H9 (cell line): ENCODE data around the gene SELENOS. TPM values are rescaled to one million over a fixed set of nuclear protein-coding genes. Genes with fewer than 3 reads are reported as not detected.

Experiments used
- DNase-seq: peaks from one replicate; pipeline ENCODE4 v3.0.0-alpha.2; 2017
- H2AFZ ChIP-seq: one replicate; pipeline ENCODE4 v1.6.1; 2013; ENCODE audit warnings: mild to moderate bottlenecking, low read length, control low read depth, moderate library complexity
- H2AK5ac ChIP-seq: 2 replicates; pipeline ENCODE4 v1.6.1; 2013; ENCODE audit warnings: low read length, control low read depth, mixed read lengths; ENCODE audit not compliant: insufficient read length
- H2BK120ac ChIP-seq: one replicate; pipeline ENCODE4 v1.6.1; 2013; ENCODE audit warnings: low read depth, mild to moderate bottlenecking, low read length, control low read depth, inconsistent platforms; ENCODE audit not compliant: poor library complexity, severe bottlenecking
- H2BK12ac ChIP-seq: 2 replicates; pipeline ENCODE4 v1.6.1; 2013; ENCODE audit warnings: low read length, control low read depth, mixed read lengths, low read depth; ENCODE audit not compliant: insufficient read length
- H2BK15ac ChIP-seq: 2 replicates; pipeline ENCODE4 v1.6.1; 2013; ENCODE audit warnings: low read depth, low read length, control low read depth
- H2BK20ac ChIP-seq: one replicate; pipeline ENCODE4 v1.6.1; 2013; ENCODE audit warnings: low read depth, mild to moderate bottlenecking, low read length, control low read depth, inconsistent platforms; ENCODE audit not compliant: poor library complexity, severe bottlenecking
- H2BK5ac ChIP-seq: 2 replicates; pipeline ENCODE4 v1.6.1; 2013; ENCODE audit warnings: low read length, control low read depth, mixed read lengths; ENCODE audit not compliant: insufficient read length
- H3K14ac ChIP-seq: 2 replicates; pipeline ENCODE4 v1.6.1; 2013; ENCODE audit warnings: low read length, control low read depth; ENCODE audit not compliant: insufficient read depth
- H3K18ac ChIP-seq: 2 replicates; pipeline ENCODE4 v1.6.1; 2013; ENCODE audit warnings: low read depth, mild to moderate bottlenecking, mixed read lengths, low read length, control low read depth; ENCODE audit not compliant: insufficient read length
- H3K23ac ChIP-seq: 2 replicates; pipeline ENCODE4 v1.6.1; 2013; ENCODE audit warnings: low read length, control low read depth, mixed read lengths, low read depth; ENCODE audit not compliant: insufficient read length
- H3K23me2 ChIP-seq: 2 replicates; pipeline ENCODE4 v1.6.1; 2013; ENCODE audit warnings: low read depth, mild to moderate bottlenecking, mixed read lengths, low read length, control low read depth; ENCODE audit not compliant: insufficient read length, poor library complexity, severe bottlenecking
- H3K27ac ChIP-seq: 2 replicates; pipeline ENCODE4 v1.5.1; 2013; ENCODE audit warnings: low read length, control low read depth, mixed read lengths, low read depth; ENCODE audit not compliant: insufficient read length
- H3K27me3 ChIP-seq: 2 replicates; pipeline ENCODE4 v1.6.1; 2013; ENCODE audit warnings: low read length, control low read depth, inconsistent platforms; ENCODE audit not compliant: insufficient read depth
- H3K4ac ChIP-seq: 2 replicates; pipeline ENCODE4 v1.6.1; 2013; ENCODE audit warnings: low read depth, mild to moderate bottlenecking, control low read depth, inconsistent platforms, low read length, moderate library complexity
- H3K4me1 ChIP-seq: 2 replicates; pipeline ENCODE4 v1.6.1; 2013; ENCODE audit warnings: low read length, control low read depth, inconsistent platforms; ENCODE audit not compliant: insufficient read depth
- H3K4me2 ChIP-seq: 2 replicates; pipeline ENCODE4 v1.6.1; 2013; ENCODE audit warnings: low read length, control low read depth, mixed read lengths; ENCODE audit not compliant: insufficient read length, insufficient read depth
- H3K56ac ChIP-seq: 2 replicates; pipeline ENCODE4 v1.6.1; 2013; ENCODE audit warnings: low read depth, mild to moderate bottlenecking, mixed read lengths, low read length, control low read depth; ENCODE audit not compliant: insufficient read length
- H3K79me1 ChIP-seq: 2 replicates; pipeline ENCODE4 v1.6.1; 2013; ENCODE audit warnings: low read depth, mild to moderate bottlenecking, moderate library complexity, low read length, control low read depth, inconsistent platforms; ENCODE audit not compliant: insufficient read depth, poor library complexity, severe bottlenecking
- H3K79me2 ChIP-seq: 2 replicates; pipeline ENCODE4 v1.6.1; 2013; ENCODE audit warnings: low read length, control low read depth, inconsistent platforms; ENCODE audit not compliant: insufficient read depth
- H3K9ac ChIP-seq: 2 replicates; pipeline ENCODE4 v1.6.1; 2013; ENCODE audit warnings: low read length, control low read depth, mixed read lengths; ENCODE audit not compliant: insufficient read length; ENCODE audit errors: extremely low read depth
- H3K9me3 ChIP-seq: one replicate; pipeline ENCODE4 v1.6.1; 2013; ENCODE audit warnings: low read depth, low read length, inconsistent platforms; ENCODE audit not compliant: control insufficient read depth
- H3T11ph ChIP-seq: one replicate; pipeline ENCODE4 v1.6.1; 2013; ENCODE audit warnings: mild to moderate bottlenecking, low read length, control low read depth, inconsistent platforms
- H4K20me1 ChIP-seq: one replicate; pipeline ENCODE4 v1.6.1; 2013; ENCODE audit not compliant: control insufficient read depth, insufficient read length, insufficient read depth
- H4K5ac ChIP-seq: 2 replicates; pipeline ENCODE4 v1.6.1; 2013; ENCODE audit warnings: low read depth, mild to moderate bottlenecking, mixed read lengths, low read length, control low read depth; ENCODE audit not compliant: insufficient read length
- H4K8ac ChIP-seq: replicated peaks from 2 replicates; pipeline ENCODE4 v1.6.1; 2013; ENCODE audit warnings: low read length, control low read depth, mixed read lengths, low read depth; ENCODE audit not compliant: insufficient read length
- H4K91ac ChIP-seq: 2 replicates; pipeline ENCODE4 v1.6.1; 2013; ENCODE audit warnings: low read depth, mild to moderate bottlenecking, moderate library complexity, mixed read lengths, low read length, control low read depth; ENCODE audit not compliant: insufficient read length
- H3K27ac Mint-ChIP-seq, 3 experiments: 2 replicates in 2 of 3; 3 replicates in 1 of 3; pipeline ENCODE4 v1.8.0; 2020 to 2021; ENCODE audit warnings: mixed read lengths in 3 of 3, mild to moderate bottlenecking in 1 of 3, moderate library complexity in 1 of 3
- H3K27me3 Mint-ChIP-seq: 2 replicates; pipeline ENCODE4 v1.8.0; 2021; ENCODE audit warnings: low read depth, mild to moderate bottlenecking, moderate library complexity, mixed read lengths
- H3K36me3 Mint-ChIP-seq, 3 experiments: 2 replicates in 2 of 3; 3 replicates in 1 of 3; pipeline ENCODE4 v1.8.0; 2020 to 2021; ENCODE audit warnings: low read depth in 3 of 3, mixed read lengths in 3 of 3; ENCODE audit not compliant: insufficient read depth in 1 of 3
- H3K4me1 Mint-ChIP-seq, 2 experiments: 2 replicates each; pipeline ENCODE4 v1.8.0; 2020; ENCODE audit warnings: mixed read lengths in 2 of 2
- H3K4me3 Mint-ChIP-seq, 2 experiments: 2 replicates in 1 of 2; 3 replicates in 1 of 2; pipeline ENCODE4 v1.8.0; 2020 to 2021; ENCODE audit warnings: mild to moderate bottlenecking in 2 of 2, mixed read lengths in 2 of 2, moderate library complexity in 1 of 2
- H3K9me3 Mint-ChIP-seq, 2 experiments: 2 replicates in 1 of 2; 3 replicates in 1 of 2; pipeline ENCODE4 v1.8.0; 2020; ENCODE audit warnings: mild to moderate bottlenecking in 2 of 2, mixed read lengths in 2 of 2, moderate library complexity in 1 of 2
- WGBS: extraction: QIAGEN DNeasy Blood & Tissue Kit; methylation state at CpG from one replicate; pipeline ENCODE4 v1.1.7; 2013; ENCODE audit warnings: missing lambda C conversion rate, low lambda C conversion rate, mixed read lengths; ENCODE audit not compliant: insufficient read length; ENCODE audit errors: extremely low coverage; 5-methylcytosine and 5-hydroxymethylcytosine counted together
- total RNA-seq: library from RNA; stranded (reverse); gene quantifications from 2 replicates; pipeline ENCODE4 v1.2.1, GENCODE V29; 2021
- TF ChIP-seq, protein P1 (sequence below): fragments of 200-600 bp; sonication (generic); conservative IDR thresholded peaks from 3 replicates; pipeline ENCODE4 v1.8.0; 2021; ENCODE audit warnings: antibody characterized with exemption, mild to moderate bottlenecking

The SELENOS gene
- total RNA-seq, 1 experiment from 2014 or later, result 57.7 TPM

DNA sequence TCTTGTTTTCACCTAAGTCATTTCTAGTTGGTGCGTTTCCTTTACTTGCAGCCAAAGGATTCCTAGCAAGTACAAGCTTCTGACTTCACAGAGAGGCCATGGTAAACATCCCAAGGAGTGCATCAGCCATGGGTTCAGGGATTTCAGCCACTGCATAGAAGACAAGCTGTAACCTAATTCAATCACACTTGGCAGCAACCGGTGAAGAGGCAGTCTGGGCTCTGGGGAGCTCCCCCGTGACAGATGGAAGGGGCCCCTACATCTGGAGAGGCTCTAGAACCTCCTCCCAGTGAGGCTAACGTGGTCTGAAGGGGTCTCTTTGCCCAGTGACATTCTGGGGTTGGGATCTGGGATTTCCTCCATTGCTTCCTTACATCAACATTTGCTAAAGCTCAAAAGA, 26.1 kb upstream of the SELENOS start:
- Histone ChIP-seq H2AK5ac (no peak overlapping the region), H3K4me1 (no peaks in the 10 kb centered on the region), H4K20me1 (no peaks in the 10 kb centered on the region), H3K23me2 (no peaks in the 10 kb centered on the region), H3K79me1 (no peaks in the 10 kb centered on the region), H3K27ac (no peak overlapping the region), H4K8ac (no peak overlapping the region), H3T11ph (no peak overlapping the region), H2BK5ac (no peak overlapping the region), H3K9me3 (no peaks in the 10 kb centered on the region), H3K14ac (no peak overlapping the region), H2BK120ac (no peak overlapping the region), H4K91ac (no peak overlapping the region), H2AFZ (no peak overlapping the region), H2BK12ac (no peak overlapping the region), H3K4ac (no peak overlapping the region), H2BK20ac (no peak overlapping the region), H4K5ac (no peak overlapping the region), H3K9ac (no peak overlapping the region), H3K56ac (no peak overlapping the region), H3K79me2 (no peaks in the 10 kb centered on the region), H3K18ac (no peak overlapping the region), H3K27me3 (no peaks in the 10 kb centered on the region), H3K4me2 (no peak overlapping the region), H3K23ac (no peak overlapping the region), H2BK15ac (no peak overlapping the region)
- no CpG with 5 or more reads among the region's 4 CpGs for WGBS
- no peaks in the 10 kb centered on the region for H3K9me3 Mint-ChIP-seq
- H3K4me1 Mint-ChIP-seq, result peaks cover 0 to 4% of the 10 kb centered on the region in 2 experiments; a peak in 1 of 4 replicates
- no peak for DNase-seq
- no peak overlapping the region for H3K4me3 Mint-ChIP-seq
- H3K27ac Mint-ChIP-seq, result no peak overlapping the region
- no peaks in the 10 kb centered on the region for H3K27me3 Mint-ChIP-seq
- TF ChIP-seq, protein P1, sequence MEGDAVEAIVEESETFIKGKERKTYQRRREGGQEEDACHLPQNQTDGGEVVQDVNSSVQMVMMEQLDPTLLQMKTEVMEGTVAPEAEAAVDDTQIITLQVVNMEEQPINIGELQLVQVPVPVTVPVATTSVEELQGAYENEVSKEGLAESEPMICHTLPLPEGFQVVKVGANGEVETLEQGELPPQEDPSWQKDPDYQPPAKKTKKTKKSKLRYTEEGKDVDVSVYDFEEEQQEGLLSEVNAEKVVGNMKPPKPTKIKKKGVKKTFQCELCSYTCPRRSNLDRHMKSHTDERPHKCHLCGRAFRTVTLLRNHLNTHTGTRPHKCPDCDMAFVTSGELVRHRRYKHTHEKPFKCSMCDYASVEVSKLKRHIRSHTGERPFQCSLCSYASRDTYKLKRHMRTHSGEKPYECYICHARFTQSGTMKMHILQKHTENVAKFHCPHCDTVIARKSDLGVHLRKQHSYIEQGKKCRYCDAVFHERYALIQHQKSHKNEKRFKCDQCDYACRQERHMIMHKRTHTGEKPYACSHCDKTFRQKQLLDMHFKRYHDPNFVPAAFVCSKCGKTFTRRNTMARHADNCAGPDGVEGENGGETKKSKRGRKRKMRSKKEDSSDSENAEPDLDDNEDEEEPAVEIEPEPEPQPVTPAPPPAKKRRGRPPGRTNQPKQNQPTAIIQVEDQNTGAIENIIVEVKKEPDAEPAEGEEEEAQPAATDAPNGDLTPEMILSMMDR, result no peak
- no peaks in the 10 kb centered on the region for H3K36me3 Mint-ChIP-seq
